Endodermal cell (in vitro differentiated cells): ENCODE measurements around the gene SNX20. TPM values are rescaled to one million over a fixed set of nuclear protein-coding genes. Genes with fewer than 3 reads are reported as not detected.

Source experiments
- DNase-seq: peaks from one replicate; pipeline ENCODE4 v3.0.0-alpha.2; 2017
- H3K27ac ChIP-seq: 2 replicates; pipeline ENCODE4 v1.5.1; 2013; ENCODE audit warnings: mild to moderate bottlenecking, low read depth, low read length, moderate library complexity
- H3K27me3 ChIP-seq: 2 replicates; pipeline ENCODE4 v1.6.1; 2013; ENCODE audit warnings: mild to moderate bottlenecking, low read length, moderate library complexity; ENCODE audit not compliant: insufficient read depth, control insufficient read depth, poor library complexity, severe bottlenecking
- H3K36me3 ChIP-seq: 2 replicates; pipeline ENCODE4 v1.7.0; 2013; ENCODE audit warnings: mild to moderate bottlenecking, low read length, moderate library complexity; ENCODE audit not compliant: control insufficient read depth, insufficient read depth
- H3K4me1 ChIP-seq: one replicate; pipeline ENCODE4 v1.7.0; 2013; ENCODE audit warnings: low read length; ENCODE audit not compliant: control insufficient read depth, insufficient read depth
- H3K4me3 ChIP-seq: 2 replicates; pipeline ENCODE4 v1.5.1; 2013; ENCODE audit warnings: mild to moderate bottlenecking, low read length, moderate library complexity
- H3K9ac ChIP-seq: 2 replicates; pipeline ENCODE4 v1.6.1; 2013; ENCODE audit warnings: mild to moderate bottlenecking, low read length, moderate library complexity; ENCODE audit not compliant: poor library complexity, severe bottlenecking; ENCODE audit errors: extremely low read depth
- H3K9me3 ChIP-seq: 2 replicates; pipeline ENCODE4 v1.6.1; 2013; ENCODE audit warnings: mild to moderate bottlenecking, low read length, moderate library complexity; ENCODE audit not compliant: control insufficient read depth
- H3K27ac Mint-ChIP-seq: 2 replicates; pipeline ENCODE4 v1.8.0; 2020; ENCODE audit warnings: mixed read lengths
- H3K27me3 Mint-ChIP-seq: 2 replicates; pipeline ENCODE4 v1.8.0; 2021; ENCODE audit warnings: mild to moderate bottlenecking, mixed read lengths; ENCODE audit not compliant: insufficient read depth
- H3K36me3 Mint-ChIP-seq: 2 replicates; pipeline ENCODE4 v1.8.0; 2020; ENCODE audit warnings: low read depth, mixed read lengths
- H3K4me1 Mint-ChIP-seq: 2 replicates; pipeline ENCODE4 v1.8.0; 2020; ENCODE audit warnings: mixed read lengths
- H3K4me3 Mint-ChIP-seq: 2 replicates; pipeline ENCODE4 v1.8.0; 2020; ENCODE audit warnings: mild to moderate bottlenecking, moderate library complexity, mixed read lengths
- H3K9me3 Mint-ChIP-seq: 2 replicates; pipeline ENCODE4 v1.8.0; 2020; ENCODE audit warnings: mild to moderate bottlenecking, mixed read lengths
- CTCF ChIP-seq: fragments of 200-600 bp; sonication (generic); conservative IDR thresholded peaks from 2 replicates; pipeline ENCODE4 v1.5.0; 2021; ENCODE audit warnings: antibody characterized with exemption, mild to moderate bottlenecking
- WGBS, 2 experiments: methylation state at CpG; one replicate each; pipeline versions ENCODE4 v1.1.5 to v1.1.7; 2013; ENCODE audit warnings: missing lambda C conversion rate in 2 of 2, mixed read lengths in 1 of 2; ENCODE audit not compliant: insufficient coverage in 1 of 2, insufficient read length in 1 of 2; 5-methylcytosine and 5-hydroxymethylcytosine counted together
- total RNA-seq, 2 donors: library from RNA; stranded (reverse); fragmentation: NEBNext Ultra II Directional in 1 of 2; extraction: Animal tissue kit (Norgen Biotek cat#: 25700) in 1 of 2; gene quantifications; 2 replicates in 1 of 2; 3 replicates in 1 of 2; pipeline ENCODE4 v1.2.1, GENCODE V29; 2021

Gene SNX20
- total RNA-seq, 2 donors from 2014 or later = not detected

GRCh38 chr16:50699326-50700159, 18.4 kb upstream of the SNX20 start:
- H3K27ac ChIP-seq = no peak overlapping the region
- peaks cover 11% of the 10 kb centered on the region for H3K27me3 Mint-ChIP-seq
- H3K36me3 Mint-ChIP-seq = no peaks in the 10 kb centered on the region
- H3K9me3 ChIP-seq = peaks cover 10% of the 10 kb centered on the region
- H3K9ac ChIP-seq = no peak overlapping the region
- no peaks in the 10 kb centered on the region for H3K36me3 ChIP-seq
- H3K27ac Mint-ChIP-seq = no peak overlapping the region
- H3K4me1 ChIP-seq = no peaks in the 10 kb centered on the region
- no peak for TF ChIP-seq CTCF
- no peak overlapping the region for H3K4me3 Mint-ChIP-seq
- peaks cover 11% of the 10 kb centered on the region for H3K27me3 ChIP-seq
- no peak overlapping the region for H3K4me3 ChIP-seq
- peaks cover 6% of the 10 kb centered on the region for H3K4me1 Mint-ChIP-seq
- H3K9me3 Mint-ChIP-seq = peaks cover 13% of the 10 kb centered on the region
- 93 to 94% methylated on average over 11 to 19 of the region's 19 CpGs for WGBS, 2 experiments
- no peak for DNase-seq

- 80 to 89% methylated on average over 19 of the region's 19 CpGs for WGBS, 2 experiments
- no peaks in the 10 kb centered on the region for H3K4me1 ChIP-seq
- H3K9me3 ChIP-seq = no peaks in the 10 kb centered on the region
- H3K27ac Mint-ChIP-seq = no peak overlapping the region
- H3K4me1 Mint-ChIP-seq = peaks cover 6% of the 10 kb centered on the region
- H3K36me3 Mint-ChIP-seq = no peaks in the 10 kb centered on the region
- DNase-seq = peak; percentile 40
- H3K9ac ChIP-seq = no peak overlapping the region
- no peak overlapping the region for H3K27ac ChIP-seq
- H3K4me3 Mint-ChIP-seq = no peak overlapping the region
- H3K27me3 ChIP-seq = peaks cover 23% of the 10 kb centered on the region
- H3K27me3 Mint-ChIP-seq = peaks cover 22% of the 10 kb centered on the region
- H3K9me3 Mint-ChIP-seq = peaks cover under 1% of the 10 kb centered on the region
- no peak overlapping the region for H3K4me3 ChIP-seq
- TF ChIP-seq CTCF = no peak
- H3K36me3 ChIP-seq = no peaks in the 10 kb centered on the region
Observed at GRCh38 chr16:50697881-50698767, 17.0 kb upstream of the SNX20 start.

- no peak overlapping the region for H3K4me3 Mint-ChIP-seq
- H3K9me3 Mint-ChIP-seq = no peaks in the 10 kb centered on the region
- H3K9ac ChIP-seq = no peak overlapping the region
Observed at GRCh38 chr16:50697421-50697715, 16.3 kb upstream of the SNX20 start.

More at GRCh38 chr16:50697421-50697715, 16.3 kb upstream of the SNX20 start:
- 91 to 100% methylated on average over 1 to 5 of the region's 5 CpGs for WGBS, 2 experiments
- Mint-ChIP-seq H3K27me3 (peaks cover 29% of the 10 kb centered on the region), H3K36me3 (no peaks in the 10 kb centered on the region), H3K27ac (no peak overlapping the region), H3K4me1 (peaks cover 6% of the 10 kb centered on the region)
- Histone ChIP-seq H3K4me3 (no peak overlapping the region), H3K36me3 (no peaks in the 10 kb centered on the region), H3K27me3 (peaks cover 31% of the 10 kb centered on the region), H3K4me1 (no peaks in the 10 kb centered on the region), H3K27ac (no peak overlapping the region), H3K9me3 (no peaks in the 10 kb centered on the region)
- no peak for TF ChIP-seq CTCF
- no peak for DNase-seq
